Fibroblast of lung (primary cell): Measurements from ENCODE around the gene DIP2A. TPM values are rescaled to one million over a fixed set of nuclear protein-coding genes. Genes with fewer than 3 reads are reported as not detected.

Experiments
- DNase-seq, 2 donors: peaks; one replicate each; pipeline versions ENCODE4 v3.0.0 to v3.0.0-alpha.2; 2010; ENCODE audit warnings: low read depth in 2 of 2
- H2AFZ ChIP-seq: 2 replicates; pipeline ENCODE4 v1.5.1; 2012; ENCODE audit warnings: low read length, control low read depth, inconsistent platforms
- H3K27ac ChIP-seq: 2 replicates; pipeline ENCODE4 v1.5.1; 2011; ENCODE audit warnings: low read length, control low read depth; ENCODE audit not compliant: insufficient read depth
- H3K27me3 ChIP-seq: 2 replicates; pipeline ENCODE4 v1.5.1; 2011; ENCODE audit warnings: mild to moderate bottlenecking, low read length; ENCODE audit not compliant: control insufficient read depth, insufficient read depth
- H3K36me3 ChIP-seq: 2 replicates; pipeline ENCODE4 v1.5.1; 2011; ENCODE audit warnings: low read length; ENCODE audit not compliant: control insufficient read depth, insufficient read depth
- H3K4me1 ChIP-seq: 2 replicates; pipeline ENCODE4 v1.5.1; 2011; ENCODE audit warnings: low read length; ENCODE audit not compliant: control insufficient read depth, insufficient read depth; ENCODE audit errors: extremely low read depth
- H3K4me2 ChIP-seq: 2 replicates; pipeline ENCODE4 v1.5.1; 2011; ENCODE audit warnings: low read length, control low read depth; ENCODE audit not compliant: insufficient read depth; ENCODE audit errors: extremely low read depth
- H3K4me3 ChIP-seq, 4 experiments: fragments of 200-600 bp in 1 of 4; sonication (generic) in 1 of 4; replicated peaks in 1 of 4; 2 replicates each; pipeline ENCODE4 v1.5.1; 2011 to 2016; ENCODE audit warnings: low read length in 4 of 4, low read depth in 3 of 4, mild to moderate bottlenecking in 3 of 4, control low read depth in 2 of 4, inconsistent platforms in 1 of 4, mixed read lengths in 1 of 4; ENCODE audit not compliant: insufficient read depth in 1 of 4; ENCODE audit errors: control extremely low read depth in 1 of 4
- H3K79me2 ChIP-seq: 2 replicates; pipeline ENCODE4 v1.5.1; 2012; ENCODE audit warnings: mild to moderate bottlenecking, low read length, inconsistent platforms; ENCODE audit not compliant: control insufficient read depth, insufficient read depth
- H3K9ac ChIP-seq: 2 replicates; pipeline ENCODE4 v1.5.1; 2011; ENCODE audit warnings: mild to moderate bottlenecking, low read length, control low read depth; ENCODE audit not compliant: insufficient read depth
- H3K9me3 ChIP-seq: 2 replicates; pipeline ENCODE4 v1.5.1; 2012; ENCODE audit warnings: low read depth, low read length; ENCODE audit not compliant: control insufficient read depth, insufficient read depth
- H4K20me1 ChIP-seq: 2 replicates; pipeline ENCODE4 v1.5.1; 2011; ENCODE audit warnings: low read length; ENCODE audit not compliant: control insufficient read depth, insufficient read depth; ENCODE audit errors: extremely low read depth
- EZH2 ChIP-seq: IDR thresholded peaks from 2 replicates; pipeline ENCODE4 v1.5.1; 2012; ENCODE audit warnings: low read length, control low read depth, mild to moderate bottlenecking; ENCODE audit errors: missing control alignments
- polyA plus RNA-seq, 2 donors: library from polyadenylated mRNA; depleted of rRNA in 1 of 2; stranded (reverse) in 1 of 2; unstranded in 1 of 2; fragments of >200 nt; gene quantifications; 2 replicates each; pipeline ENCODE4 v1.2.1, GENCODE V29; 2011 to 2012; ENCODE audit warnings: missing spikeins in 1 of 2
- total RNA-seq: library from RNA; depleted of rRNA; stranded (reverse); fragments of >200 nt; gene quantifications from 2 replicates; pipeline ENCODE4 v1.2.1, GENCODE V29; 2014
- TF ChIP-seq, protein P1 (sequence below), 2 donors: IDR thresholded peaks in 1 of 2; conservative IDR thresholded peaks in 1 of 2; 1 replicate in 1 of 2; 2 replicates in 1 of 2; pipeline ENCODE4 v1.5.1; 2011 to 2012; ENCODE audit warnings: low read length in 2 of 2, control low read depth in 1 of 2, inconsistent platforms in 1 of 2, low read depth in 1 of 2, mild to moderate bottlenecking in 1 of 2

Gene DIP2A
- total and polyA plus RNA-seq, 2 donors (not counting 1 experiment from before 2014, with no cell fraction given): 16.3 to 21.1 TPM

DNA sequence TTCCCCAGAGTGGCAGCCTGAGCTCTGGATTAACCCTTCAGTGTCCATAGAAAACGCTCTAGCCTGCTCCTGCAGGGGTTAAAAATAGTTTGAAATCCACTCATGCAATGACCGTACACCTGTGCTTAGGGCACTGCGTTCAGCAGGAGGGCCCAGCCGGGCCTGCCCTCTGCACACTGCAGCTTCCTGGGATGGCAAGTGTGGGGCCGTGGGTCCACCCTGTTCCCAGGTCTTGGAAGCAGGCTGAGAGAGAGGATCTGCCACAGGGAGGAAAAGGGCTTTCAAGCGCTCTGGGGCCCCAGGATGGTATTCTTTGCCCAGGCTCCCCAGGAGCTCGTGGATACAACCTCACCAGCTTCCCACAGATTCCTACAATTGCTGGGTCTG, 147.7 kb downstream of the DIP2A start:
- no peak for DNase-seq
- Histone ChIP-seq H3K36me3 (no peaks in the 10 kb centered on the region), H3K4me1 (no peaks in the 10 kb centered on the region), H2AFZ (no peak overlapping the region), H3K9me3 (no peaks in the 10 kb centered on the region), H3K27me3 (peaks cover 8% of the 10 kb centered on the region), H3K27ac (no peak overlapping the region), H4K20me1 (no peaks in the 10 kb centered on the region), H3K4me3 (no peak overlapping the region), H3K9ac (no peak overlapping the region), H3K79me2 (no peaks in the 10 kb centered on the region), H3K4me2 (no peak overlapping the region)
- TF ChIP-seq, protein P1, sequence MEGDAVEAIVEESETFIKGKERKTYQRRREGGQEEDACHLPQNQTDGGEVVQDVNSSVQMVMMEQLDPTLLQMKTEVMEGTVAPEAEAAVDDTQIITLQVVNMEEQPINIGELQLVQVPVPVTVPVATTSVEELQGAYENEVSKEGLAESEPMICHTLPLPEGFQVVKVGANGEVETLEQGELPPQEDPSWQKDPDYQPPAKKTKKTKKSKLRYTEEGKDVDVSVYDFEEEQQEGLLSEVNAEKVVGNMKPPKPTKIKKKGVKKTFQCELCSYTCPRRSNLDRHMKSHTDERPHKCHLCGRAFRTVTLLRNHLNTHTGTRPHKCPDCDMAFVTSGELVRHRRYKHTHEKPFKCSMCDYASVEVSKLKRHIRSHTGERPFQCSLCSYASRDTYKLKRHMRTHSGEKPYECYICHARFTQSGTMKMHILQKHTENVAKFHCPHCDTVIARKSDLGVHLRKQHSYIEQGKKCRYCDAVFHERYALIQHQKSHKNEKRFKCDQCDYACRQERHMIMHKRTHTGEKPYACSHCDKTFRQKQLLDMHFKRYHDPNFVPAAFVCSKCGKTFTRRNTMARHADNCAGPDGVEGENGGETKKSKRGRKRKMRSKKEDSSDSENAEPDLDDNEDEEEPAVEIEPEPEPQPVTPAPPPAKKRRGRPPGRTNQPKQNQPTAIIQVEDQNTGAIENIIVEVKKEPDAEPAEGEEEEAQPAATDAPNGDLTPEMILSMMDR (conservative IDR thresholded peaks at IDR 0.05 in 1 of 2, IDR thresholded peaks at IDR 0.05 in 1 of 2; ENCODE audit: low read depth in 1 of 2, low read length in 2 of 2): no peak
- no peak for TF ChIP-seq EZH2

DNA sequence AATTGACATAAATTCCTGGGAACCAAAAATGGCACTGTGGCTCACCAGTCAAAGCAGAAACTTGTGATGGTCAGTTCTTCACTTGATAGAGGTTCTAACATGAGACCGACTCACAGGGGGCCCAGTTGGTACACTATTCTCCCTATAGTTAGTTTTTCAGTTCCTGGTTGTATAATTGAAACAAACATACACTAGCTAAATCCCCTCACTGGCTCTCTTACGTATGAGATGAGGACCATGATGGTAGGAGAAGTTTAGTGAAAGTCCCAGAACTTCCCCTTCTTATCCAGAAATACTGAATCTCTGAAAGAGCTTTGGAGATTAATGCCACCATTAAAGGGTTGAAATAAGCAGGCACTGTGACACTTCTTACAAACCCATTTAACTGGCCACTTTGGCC, 148.9 kb downstream of the DIP2A start:
- Histone ChIP-seq H3K4me1 (no peaks in the 10 kb centered on the region), H3K9me3 (no peaks in the 10 kb centered on the region), H2AFZ (no peak overlapping the region), H3K36me3 (no peaks in the 10 kb centered on the region), H4K20me1 (no peaks in the 10 kb centered on the region), H3K27me3 (peaks cover 8% of the 10 kb centered on the region), H3K4me2 (no peak overlapping the region), H3K9ac (no peak overlapping the region), H3K79me2 (no peaks in the 10 kb centered on the region), H3K4me3 (no peak overlapping the region), H3K27ac (no peak overlapping the region)
- no peak for DNase-seq
- no peak for TF ChIP-seq EZH2
- TF ChIP-seq, protein P1 (conservative IDR thresholded peaks at IDR 0.05 in 1 of 2, IDR thresholded peaks at IDR 0.05 in 1 of 2; ENCODE audit: low read depth in 1 of 2, low read length in 2 of 2): no peak

DNA sequence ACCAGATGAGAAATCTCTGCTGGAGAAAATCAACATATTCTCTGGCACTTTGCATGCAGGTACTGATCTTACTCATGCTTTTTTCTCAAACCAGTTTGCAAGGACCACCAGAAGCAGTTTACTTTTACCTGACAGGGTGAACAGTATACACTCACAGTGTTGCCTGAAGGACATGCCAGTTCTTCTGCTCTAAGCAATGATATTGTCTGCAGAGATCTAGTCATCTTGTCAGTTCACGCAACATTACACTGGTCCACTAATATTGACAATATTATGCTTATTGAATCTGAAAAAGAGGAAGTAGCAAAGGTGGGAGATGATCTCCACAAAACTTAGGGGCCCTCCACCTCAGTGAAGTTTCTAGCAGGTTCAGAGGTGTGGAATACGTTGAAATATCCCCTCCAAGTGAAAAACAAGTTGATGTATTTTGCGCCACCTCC, 150.0 kb downstream of the DIP2A start:
- Histone ChIP-seq H3K9ac (no peak overlapping the region), H3K4me3 (no peak overlapping the region), H3K4me2 (no peak overlapping the region), H3K79me2 (no peaks in the 10 kb centered on the region), H2AFZ (no peak overlapping the region), H3K9me3 (no peaks in the 10 kb centered on the region), H3K27ac (no peak overlapping the region), H4K20me1 (no peaks in the 10 kb centered on the region), H3K4me1 (no peaks in the 10 kb centered on the region), H3K36me3 (no peaks in the 10 kb centered on the region), H3K27me3 (peaks cover 8% of the 10 kb centered on the region)
- no peak for DNase-seq
- TF ChIP-seq, protein P1 (conservative IDR thresholded peaks at IDR 0.05 in 1 of 2, IDR thresholded peaks at IDR 0.05 in 1 of 2; ENCODE audit: low read depth in 1 of 2, low read length in 2 of 2): no peak
- no peak for TF ChIP-seq EZH2
